AG04449 (cell line): ENCODE results near the gene ITGB3.

ENCODE experiments used
- CTCF ChIA-PET: fragments of 350-600 bp; formaldehyde crosslinking; extraction: SDS; loops from one replicate; lab custom pipeline; 2021; ENCODE audit warnings: antibody characterized with exemption; lab: Yijun Ruan, JAX
- POLR2A ChIA-PET: fragments of 400-600, 350-600 bp; formaldehyde crosslinking; extraction: SDS; loops from one replicate; lab custom pipeline; 2020; ENCODE audit warnings: antibody characterized with exemption, inconsistent platforms; lab: Yijun Ruan, JAX
- DNase-seq: peaks from one replicate; pipeline ENCODE4 v3.0.0-alpha.2; 2010; ENCODE audit warnings: low read depth, low spot score
- H3K4me3 ChIP-seq: 2 replicates; pipeline ENCODE4 v1.5.1; 2011; ENCODE audit warnings: low read depth, mild to moderate bottlenecking, control low read depth, low read length
- CTCF ChIP-seq: IDR thresholded peaks from one replicate; pipeline ENCODE4 v1.5.1; 2011; ENCODE audit warnings: mild to moderate bottlenecking, moderate library complexity, low read length, control low read depth, inconsistent platforms; ENCODE audit not compliant: insufficient read depth; ENCODE audit errors: missing control alignments

The ITGB3 gene

GRCh38 chr17:47239967-47240651, 13.5 kb upstream of the ITGB3 start:
- CTCF ChIA-PET, result interaction anchor here (1.0 to 6.6 kb wide), 7 partner anchors 9 to 375 kb away, joined by 3 to 40 read pairs (median 6); partner anchors contain the start of gene ITGB3
- no peak for TF ChIP-seq CTCF
- H3K4me3 ChIP-seq, result no peak overlapping the region
- DNase-seq, result peak; percentile 96
- POLR2A ChIA-PET, result interaction anchor here (0.9 to 1.3 kb wide), 4 partner anchors 14 to 75 kb away, joined by 3 to 4 read pairs (median 4); partner anchors contain the start of gene ITGB3

GRCh38 chr17:47240806-47241205, 12.8 kb upstream of the ITGB3 start:
- POLR2A ChIA-PET, result interaction anchor here (1.0 to 1.3 kb wide), 3 partner anchors 13 to 65 kb away, joined by 3 to 4 read pairs (median 4); partner anchors contain the start of gene ITGB3
- no peak overlapping the region for H3K4me3 ChIP-seq
- no peak for TF ChIP-seq CTCF
- CTCF ChIA-PET, result interaction anchor here (1.2 to 6.6 kb wide), 6 partner anchors 9 to 375 kb away, joined by 4 to 40 read pairs (median 10); partner anchors contain the start of gene ITGB3
- DNase-seq, result no peak

GRCh38 chr17:47242648-47243047, 11.0 kb upstream of the ITGB3 start:
- no peak overlapping the region for H3K4me3 ChIP-seq
- CTCF ChIA-PET, result interaction anchor here (1.3 to 6.6 kb wide), 5 partner anchors 9 to 73 kb away, joined by 3 to 40 read pairs (median 10); partner anchors contain the start of gene ITGB3
- POLR2A ChIA-PET, result interaction anchor here (0.6 kb wide), 1 partner anchor 77 kb away, joined by 3 read pairs; no protein-coding TSS in a partner anchor
- TF ChIP-seq CTCF, result no peak
- no peak for DNase-seq

- TF ChIP-seq CTCF, result no peak
- CTCF ChIA-PET, result interaction anchor here (1.2 to 6.6 kb wide), 4 partner anchors 9 to 72 kb away, joined by 3 to 40 read pairs (median 16); partner anchors contain the start of gene ITGB3
- POLR2A ChIA-PET, result no interaction called here
- H3K4me3 ChIP-seq, result no peak overlapping the region
- DNase-seq, result no peak
These were observed 9.7 kb upstream of the ITGB3 start for GRCh38 chr17:47243737-47244598.

GRCh38 chr17:47244697-47245096, 8.9 kb upstream of the ITGB3 start:
- POLR2A ChIA-PET, result no interaction called here
- H3K4me3 ChIP-seq, result no peak overlapping the region
- DNase-seq, result no peak
- CTCF ChIA-PET, result interaction anchor here (1.2 to 5.6 kb wide), 3 partner anchors 8 to 15 kb away, joined by 3 to 23 read pairs (median 3); partner anchors contain the start of gene ITGB3
- no peak for TF ChIP-seq CTCF
